T-helper 1 cell (primary cell): ENCODE results near the gene PRKAR1B.
A peak's percentile ranks its signal among the peaks of the same experiment; 100 is the strongest.
"Not testable (repeated sequence)": the region's sequence is repeated elsewhere in the genome, so short reads cannot be mapped to it uniquely, and the experiment has no call there.

Experiments used
- DNase-seq, 5 donors: peaks; one replicate each; pipeline ENCODE4 v3.0.0-alpha.2; 2012 to 2020

Gene PRKAR1B

GRCh38 chr7:641966-642365 is 85.1 kb downstream of the PRKAR1B start:
- no peak for DNase-seq

- no peak for DNase-seq
Observed at GRCh38 chr7:641269-641671, 85.8 kb downstream of the PRKAR1B start.

DNA sequence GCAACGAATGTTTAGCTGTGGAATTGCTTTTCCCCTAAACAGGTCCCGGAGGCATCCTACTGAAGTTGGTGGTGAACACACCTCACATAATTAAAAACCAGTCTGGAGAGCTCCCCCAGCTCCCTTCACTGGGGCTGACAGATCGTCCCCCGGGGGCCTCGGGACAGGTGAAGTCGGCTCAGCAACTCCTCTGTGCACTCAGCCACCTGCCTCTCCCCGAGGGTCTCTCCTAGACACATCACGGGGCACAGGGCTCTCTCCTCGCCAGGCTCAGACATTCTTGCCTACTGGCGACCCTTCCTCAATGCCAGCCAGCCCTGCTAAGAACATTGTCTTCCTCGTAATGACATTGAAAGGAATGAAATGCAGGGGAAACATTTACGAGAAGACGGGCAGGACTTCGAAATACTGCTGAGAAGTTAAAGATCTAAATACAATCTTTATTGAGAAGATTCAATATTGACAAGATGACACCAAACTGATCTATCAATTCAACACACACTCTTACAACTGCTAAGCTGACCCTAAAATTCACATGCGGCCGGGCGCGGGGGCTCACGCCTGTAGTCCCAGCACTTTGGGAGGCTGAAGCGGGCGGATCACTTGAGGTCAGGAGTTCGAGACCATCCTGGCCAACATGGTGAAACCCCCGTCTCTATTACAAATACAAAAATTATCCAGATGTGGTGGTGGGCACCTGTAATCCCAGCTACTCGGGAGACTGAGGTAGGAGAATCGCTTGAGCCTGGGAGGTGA is 88.6 kb downstream of the PRKAR1B start:
- DNase-seq = no peak

- no peak for DNase-seq
Observed at GRCh38 chr7:637826-638225, 89.3 kb downstream of the PRKAR1B start.

- peak in 3 of 5 donors; percentile 29 to 51 (median 37) for DNase-seq
Observed at GRCh38 chr7:636396-636795, 90.7 kb downstream of the PRKAR1B start.

- not testable (repeated sequence) for DNase-seq
Observed at GRCh38 chr7:635687-636382, 91.2 kb downstream of the PRKAR1B start.

- DNase-seq = no peak
Observed at GRCh38 chr7:635227-635626, 91.9 kb downstream of the PRKAR1B start.

GRCh38 chr7:633381-634018 is 93.6 kb downstream of the PRKAR1B start:
- no peak for DNase-seq

DNA sequence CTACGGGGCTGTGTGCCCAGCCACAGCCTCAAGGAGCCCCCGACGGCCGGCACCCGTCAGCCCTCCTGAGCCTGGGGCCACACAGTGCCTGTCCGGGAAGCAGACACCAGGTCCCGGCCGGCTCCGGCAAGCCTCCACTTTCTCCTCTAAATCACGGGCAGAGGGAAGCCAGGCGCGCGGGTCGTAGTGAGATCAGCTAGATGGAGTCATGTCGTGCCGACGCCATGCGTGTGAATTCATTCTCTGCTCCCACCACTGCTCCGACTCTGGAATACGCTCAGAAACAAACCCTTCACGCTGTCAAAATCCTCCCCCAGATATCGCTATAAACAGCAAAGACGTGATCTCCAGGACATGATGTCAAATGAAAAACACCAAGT is 94.3 kb downstream of the PRKAR1B start:
- DNase-seq = no peak

- DNase-seq = no peak
Observed at GRCh38 chr7:631964-632830, 94.9 kb downstream of the PRKAR1B start.

DNA sequence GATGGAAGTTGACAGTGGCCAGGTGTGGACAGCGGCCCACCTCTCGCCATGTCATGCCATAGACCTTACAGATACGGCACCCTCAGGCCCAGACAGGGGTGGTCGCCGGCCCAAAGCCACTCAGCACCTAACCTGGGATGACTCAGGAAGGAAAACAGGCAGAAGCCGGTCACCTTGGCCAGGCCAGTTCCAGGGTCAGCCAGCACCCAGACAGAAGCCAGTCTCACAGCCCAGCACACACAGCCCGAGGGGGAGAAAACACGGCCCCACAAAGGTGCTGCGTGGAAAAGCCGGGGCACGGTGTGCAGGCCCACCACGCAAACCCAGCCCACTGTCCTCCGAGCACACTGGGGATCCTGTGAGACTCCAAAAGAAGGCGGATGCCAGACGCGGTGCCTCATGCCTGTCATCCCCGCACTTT is 95.8 kb downstream of the PRKAR1B start:
- DNase-seq = no peak

DNA sequence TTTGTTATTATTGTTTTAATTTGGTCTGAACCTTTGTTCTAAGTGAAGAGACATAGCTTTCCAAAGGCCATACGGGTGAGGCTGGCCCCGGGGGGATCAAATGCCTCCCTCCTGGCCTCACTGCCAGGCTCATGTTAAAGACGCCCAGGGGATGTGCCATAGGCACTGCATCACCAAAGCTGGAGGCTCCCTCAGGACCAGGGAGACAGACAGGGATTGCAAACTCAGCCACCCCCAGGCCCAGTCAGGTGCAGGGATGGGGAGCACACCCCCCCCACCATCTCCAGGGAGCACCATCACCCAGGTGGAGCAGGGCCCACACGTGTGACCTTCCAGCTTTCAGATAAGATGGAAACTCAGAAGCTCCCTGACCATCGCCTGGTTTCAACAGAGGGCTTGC is 96.5 kb downstream of the PRKAR1B start:
- no peak for DNase-seq

- DNase-seq = no peak
Observed at GRCh38 chr7:630111-630511, 97.0 kb downstream of the PRKAR1B start.

- no peak for DNase-seq
Observed at GRCh38 chr7:628826-629225, 98.3 kb downstream of the PRKAR1B start.

DNA sequence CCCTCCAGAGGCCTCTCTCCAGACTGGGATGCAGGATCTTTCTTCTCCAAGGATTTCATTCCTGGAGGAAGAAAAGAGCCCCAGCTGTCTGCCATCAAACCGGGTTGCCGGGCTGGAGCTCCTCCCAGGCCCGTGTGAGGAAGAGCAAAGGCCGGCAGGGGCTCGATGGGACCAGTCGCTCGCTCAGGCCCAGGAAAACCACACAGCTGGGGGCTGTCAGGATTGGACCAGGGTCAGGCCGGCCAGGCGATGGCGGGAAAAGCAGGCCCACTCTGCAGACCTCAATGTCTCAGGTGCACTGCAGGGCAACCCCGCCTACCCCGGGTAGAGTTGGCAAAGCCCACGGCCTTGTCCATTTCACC is 98.7 kb downstream of the PRKAR1B start:
- DNase-seq = no peak

GRCh38 chr7:627661-628401 is 99.2 kb downstream of the PRKAR1B start:
- DNase-seq = no peak

DNA sequence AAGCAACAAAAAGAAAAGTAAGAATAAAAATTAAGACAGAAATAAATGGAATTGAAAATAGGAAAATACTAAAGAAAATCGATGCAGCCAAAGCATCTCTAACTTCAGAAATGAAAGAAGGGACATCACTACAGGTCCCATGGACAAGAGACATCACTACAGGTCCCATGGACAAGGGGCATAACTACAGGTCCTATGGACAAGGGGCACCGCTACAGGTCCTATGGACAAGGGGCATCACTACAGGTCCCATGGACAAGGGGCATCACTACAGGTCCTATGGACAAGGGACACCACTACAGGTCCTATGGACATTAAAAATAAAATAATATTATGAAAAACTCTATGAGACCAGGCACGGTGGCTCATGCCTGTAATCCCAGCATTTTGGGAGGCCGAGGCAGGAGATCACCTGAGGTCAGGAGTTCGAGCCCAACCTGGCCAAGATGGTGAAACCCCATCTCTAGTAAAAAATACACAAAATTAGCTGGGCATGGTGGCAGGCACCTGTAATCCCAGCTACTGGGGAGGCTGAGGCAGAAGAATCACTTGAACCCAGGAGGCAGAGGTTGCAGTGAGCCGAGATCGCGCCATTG is 101.6 kb downstream of the PRKAR1B start:
- DNase-seq = no peak

DNA sequence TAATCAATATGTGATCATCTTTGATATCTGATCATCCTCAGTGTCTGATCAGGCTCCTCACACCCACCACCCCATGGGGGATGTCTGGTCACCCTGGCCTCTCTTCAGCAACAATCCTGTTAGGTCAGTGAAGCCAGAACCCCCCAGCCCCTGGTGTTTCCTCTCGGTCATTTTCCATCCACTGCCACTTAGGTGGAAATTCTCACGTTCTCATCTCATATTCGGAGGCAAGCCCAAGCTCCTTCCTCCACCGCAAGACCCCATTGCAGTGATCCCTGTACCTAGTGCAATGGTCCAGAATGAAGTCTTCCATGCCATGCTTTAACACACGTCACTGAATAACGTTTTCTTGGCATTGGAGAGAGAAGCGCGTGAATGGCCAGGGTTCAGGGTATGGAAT is 103.6 kb downstream of the PRKAR1B start:
- no peak for DNase-seq

DNA sequence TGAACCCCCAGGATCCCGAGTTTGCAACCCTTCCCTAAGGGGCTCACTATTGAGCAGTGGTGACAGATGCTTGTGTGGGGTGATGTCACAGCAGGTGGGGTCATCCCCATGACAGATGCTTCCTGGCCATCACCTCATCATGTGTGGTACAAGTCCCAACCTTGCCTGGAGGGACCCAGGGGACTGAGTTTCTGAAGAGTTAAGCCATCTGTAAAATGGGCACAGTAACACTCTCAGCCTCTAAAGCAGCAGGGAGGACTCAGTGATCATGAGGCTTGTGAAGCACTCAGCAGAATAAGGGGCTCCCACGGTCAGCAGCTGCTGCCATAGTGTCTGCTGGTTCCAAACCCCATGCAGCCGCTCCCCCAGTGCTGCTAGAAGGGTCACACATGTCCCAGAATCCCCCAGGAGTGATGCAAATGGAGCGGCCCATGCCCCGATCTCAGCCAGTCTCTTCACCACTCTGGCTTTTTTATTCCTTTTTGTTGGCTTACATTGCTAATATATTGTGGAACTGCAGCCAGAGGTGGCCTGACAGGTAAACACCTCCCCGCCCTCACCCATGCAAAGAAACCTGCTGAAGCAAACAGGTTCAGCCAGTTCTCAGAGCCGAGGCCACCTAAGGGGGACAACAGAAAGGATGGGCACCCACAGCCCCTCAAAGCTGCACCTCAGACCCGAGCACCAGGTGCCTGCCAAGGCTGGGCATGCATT is 105.4 kb downstream of the PRKAR1B start:
- DNase-seq = no peak

GRCh38 chr7:620885-621284 is 106.2 kb downstream of the PRKAR1B start:
- DNase-seq = no peak

- DNase-seq = peak in 1 of 5 donors; percentile 81
Observed at GRCh38 chr7:620056-620455, 107.0 kb downstream of the PRKAR1B start.
